Ectodermal cell (in vitro differentiated cells): ENCODE data around the gene AGMO.

ENCODE experiments used
- H3K27ac ChIP-seq: 2 replicates; pipeline ENCODE4 v1.7.0; 2013; ENCODE audit warnings: mild to moderate bottlenecking, low read depth, low read length; ENCODE audit not compliant: insufficient read depth, poor library complexity, severe bottlenecking
- H3K27me3 ChIP-seq: 2 replicates; pipeline ENCODE4 v1.7.0; 2013; ENCODE audit warnings: mild to moderate bottlenecking, low read length; ENCODE audit not compliant: insufficient read depth, control insufficient read depth, poor library complexity, severe bottlenecking
- H3K36me3 ChIP-seq: one replicate; pipeline ENCODE4 v1.7.0; 2013; ENCODE audit warnings: low read length; ENCODE audit not compliant: control insufficient read depth, insufficient read depth
- H3K4me1 ChIP-seq: one replicate; pipeline ENCODE4 v1.7.0; 2013; ENCODE audit warnings: low read length; ENCODE audit not compliant: control insufficient read depth, insufficient read depth
- H3K4me3 ChIP-seq: 2 replicates; pipeline ENCODE4 v1.7.0; 2013; ENCODE audit warnings: low read depth, low read length, control low read depth; ENCODE audit not compliant: insufficient read depth
- H3K9me3 ChIP-seq: 2 replicates; pipeline ENCODE4 v1.7.0; 2013; ENCODE audit warnings: mild to moderate bottlenecking, low read length, moderate library complexity; ENCODE audit not compliant: control insufficient read depth
- WGBS, 2 experiments: methylation state at CpG; one replicate each; pipeline ENCODE4 v1.1.7; 2013; ENCODE audit warnings: missing lambda C conversion rate in 2 of 2; 5-methylcytosine and 5-hydroxymethylcytosine counted together

AGMO gene

GRCh38 chr7:15411019-15411418, 150.8 kb downstream of the AGMO start:
- WGBS, 2 experiments: 88 to 96% methylated on average over 2 of the region's 2 CpGs
- H3K36me3 ChIP-seq: no peaks in the 10 kb centered on the region

GRCh38 chr7:15407910-15408309, 153.9 kb downstream of the AGMO start:
- WGBS, 2 experiments: 88 to 95% methylated on average over 3 of the region's 4 CpGs
- no peaks in the 10 kb centered on the region for H3K36me3 ChIP-seq

More at GRCh38 chr7:15411019-15411418, 150.8 kb downstream of the AGMO start:
- H3K4me1 ChIP-seq: no peaks in the 10 kb centered on the region
- no peak overlapping the region for H3K27ac ChIP-seq
- no peaks in the 10 kb centered on the region for H3K9me3 ChIP-seq
- H3K27me3 ChIP-seq: no peaks in the 10 kb centered on the region
- no peak overlapping the region for H3K4me3 ChIP-seq

DNA sequence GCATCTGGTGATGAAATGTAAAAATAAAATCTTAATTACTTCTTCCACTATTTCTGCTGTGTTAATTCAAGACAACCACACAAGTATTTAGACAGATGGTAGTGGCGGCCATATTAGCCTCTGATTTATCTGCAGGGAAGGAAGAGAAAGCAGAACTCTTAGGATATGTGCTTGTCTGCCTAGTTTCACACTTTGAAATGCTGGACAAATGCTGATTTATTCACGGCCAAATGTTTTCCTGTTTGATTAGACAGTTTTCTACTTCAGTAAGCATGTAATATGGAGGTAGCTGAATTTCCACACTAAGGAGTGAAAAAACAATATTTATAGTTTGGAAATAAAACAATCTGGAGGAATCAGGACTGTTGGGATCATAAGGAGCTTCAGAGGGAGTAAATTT, 158.1 kb downstream of the AGMO start:
- H3K27me3 ChIP-seq: no peaks in the 10 kb centered on the region
- no peaks in the 10 kb centered on the region for H3K36me3 ChIP-seq
- no peak overlapping the region for H3K4me3 ChIP-seq
- 90 to 100% methylated on average over 2 of the region's 2 CpGs for WGBS, 2 experiments
- no peaks in the 10 kb centered on the region for H3K4me1 ChIP-seq
- H3K9me3 ChIP-seq: no peaks in the 10 kb centered on the region
- no peak overlapping the region for H3K27ac ChIP-seq

More at GRCh38 chr7:15407910-15408309, 153.9 kb downstream of the AGMO start:
- Histone ChIP-seq H3K27me3 (no peaks in the 10 kb centered on the region), H3K4me3 (no peak overlapping the region), H3K4me1 (no peaks in the 10 kb centered on the region), H3K9me3 (no peaks in the 10 kb centered on the region), H3K27ac (no peak overlapping the region)

- no peak overlapping the region for H3K27ac ChIP-seq
- H3K4me3 ChIP-seq: no peak overlapping the region
- no peaks in the 10 kb centered on the region for H3K9me3 ChIP-seq
- H3K36me3 ChIP-seq: no peaks in the 10 kb centered on the region
- H3K27me3 ChIP-seq: no peaks in the 10 kb centered on the region
- H3K4me1 ChIP-seq: no peaks in the 10 kb centered on the region
- WGBS, 2 experiments: no CpG with 5 or more reads among the region's 1 CpG
These were observed 158.5 kb downstream of the AGMO start for GRCh38 chr7:15403315-15403714.

DNA sequence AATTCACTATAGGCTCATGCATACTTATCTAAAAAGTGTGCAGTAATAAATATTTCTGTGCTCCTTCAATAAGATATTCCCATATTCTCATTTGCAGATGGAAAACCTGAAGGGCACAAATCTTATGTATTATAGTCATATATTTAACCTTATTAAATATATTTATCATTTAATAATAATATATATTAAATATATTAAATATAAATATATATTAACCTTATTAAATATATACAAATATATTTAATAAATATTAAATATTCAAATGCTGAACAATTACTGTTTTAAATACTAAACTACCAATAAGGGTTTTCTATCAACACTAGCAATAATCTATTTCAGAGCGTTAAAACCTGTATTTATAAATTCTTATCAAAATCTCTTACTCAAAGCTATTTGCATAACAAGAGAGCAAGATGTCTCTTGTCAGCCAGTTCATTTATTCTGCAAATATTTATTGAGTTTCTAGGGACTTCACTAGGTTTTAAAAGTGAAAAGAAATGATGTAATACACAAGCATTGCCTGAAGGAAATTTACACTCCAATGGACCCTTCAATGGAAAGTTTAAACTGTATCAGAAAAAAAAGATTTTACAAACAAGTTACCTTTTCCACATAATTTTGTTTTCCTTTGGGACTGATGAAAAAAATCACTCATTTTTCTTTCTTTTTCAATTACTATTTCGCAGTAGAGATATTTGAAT, 159.2 kb downstream of the AGMO start:
- 89% methylated on average over 1 to 2 of the region's 2 CpGs for WGBS, 2 experiments
- Histone ChIP-seq H3K9me3 (no peaks in the 10 kb centered on the region), H3K27me3 (no peaks in the 10 kb centered on the region), H3K4me1 (no peaks in the 10 kb centered on the region), H3K27ac (no peak overlapping the region), H3K4me3 (no peak overlapping the region), H3K36me3 (no peaks in the 10 kb centered on the region)

DNA sequence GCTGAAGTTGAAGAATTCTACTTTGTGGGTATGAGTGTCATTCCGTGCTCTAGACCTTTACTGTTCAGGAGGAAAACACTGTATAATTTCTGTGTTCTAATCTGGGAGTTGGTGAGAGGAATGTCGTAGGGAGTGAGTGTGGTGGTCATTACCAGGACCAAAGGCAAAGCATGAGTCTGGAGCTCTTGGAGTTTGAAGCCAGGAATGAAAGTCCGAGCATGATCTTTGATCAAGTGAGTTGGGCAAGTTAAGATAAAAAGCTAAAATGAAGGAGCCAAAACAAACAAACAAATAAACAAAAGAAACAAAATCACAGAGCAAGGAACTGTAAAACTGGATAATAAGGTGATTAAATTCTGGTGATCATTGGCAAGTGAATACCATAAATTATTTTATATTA, 161.4 kb downstream of the AGMO start:
- H3K27ac ChIP-seq: no peak overlapping the region
- H3K36me3 ChIP-seq: no peaks in the 10 kb centered on the region
- no peaks in the 10 kb centered on the region for H3K4me1 ChIP-seq
- no peaks in the 10 kb centered on the region for H3K27me3 ChIP-seq
- no peak overlapping the region for H3K4me3 ChIP-seq
- WGBS, 2 experiments: 89 to 96% methylated on average over 2 to 3 of the region's 3 CpGs
- H3K9me3 ChIP-seq: no peaks in the 10 kb centered on the region

GRCh38 chr7:15399441-15399840, 162.4 kb downstream of the AGMO start:
- WGBS, 2 experiments: 94% methylated on average over 2 of the region's 2 CpGs; no CpG with 5 or more reads in 1 of the 2 experiments
- Histone ChIP-seq H3K27ac (no peak overlapping the region), H3K4me3 (no peak overlapping the region), H3K9me3 (no peaks in the 10 kb centered on the region), H3K4me1 (no peaks in the 10 kb centered on the region), H3K36me3 (no peaks in the 10 kb centered on the region), H3K27me3 (no peaks in the 10 kb centered on the region)

DNA sequence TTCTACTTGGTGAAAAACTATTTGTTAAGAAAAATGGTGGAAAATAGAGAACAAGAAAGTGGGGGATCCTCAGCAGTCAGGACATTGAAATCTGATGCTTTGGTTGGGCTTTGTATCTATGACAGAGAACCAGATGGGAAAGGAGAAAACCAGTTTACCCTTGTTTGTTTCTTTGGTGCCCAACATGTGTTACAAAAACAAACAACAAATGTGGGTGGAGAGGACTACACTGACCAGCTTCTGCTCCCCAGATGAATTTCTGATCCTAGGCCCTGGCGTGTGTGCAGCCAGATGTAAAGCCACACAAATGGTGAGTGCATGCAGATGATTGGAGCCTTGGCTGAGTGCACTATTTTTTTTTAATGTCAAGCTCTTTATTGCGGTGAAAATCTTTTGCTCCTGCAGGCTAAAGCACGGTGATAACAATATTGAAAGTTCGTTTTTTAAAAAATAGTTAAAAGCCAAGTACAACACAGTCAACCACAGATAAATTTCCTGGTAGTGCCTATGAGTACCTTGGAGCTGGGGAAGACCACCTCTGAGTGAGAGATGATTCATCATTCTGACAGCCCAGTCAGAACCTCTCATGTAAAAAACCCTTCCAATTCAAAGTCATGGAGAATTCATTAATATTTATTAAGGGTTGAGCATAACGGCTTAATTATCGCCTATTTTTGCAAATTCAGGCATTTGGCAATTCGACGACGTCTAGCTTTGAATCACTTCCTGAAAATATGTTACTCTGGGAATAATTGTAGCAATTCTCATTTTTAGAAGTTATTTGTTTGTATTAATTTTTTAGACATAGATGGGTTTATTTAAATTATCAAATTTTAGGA, 163.7 kb downstream of the AGMO start:
- Histone ChIP-seq H3K36me3 (no peaks in the 10 kb centered on the region), H3K9me3 (no peaks in the 10 kb centered on the region), H3K27ac (no peak overlapping the region), H3K27me3 (no peaks in the 10 kb centered on the region), H3K4me1 (no peaks in the 10 kb centered on the region), H3K4me3 (no peak overlapping the region)
- 90 to 96% methylated on average over 9 of the region's 9 CpGs for WGBS, 2 experiments

DNA sequence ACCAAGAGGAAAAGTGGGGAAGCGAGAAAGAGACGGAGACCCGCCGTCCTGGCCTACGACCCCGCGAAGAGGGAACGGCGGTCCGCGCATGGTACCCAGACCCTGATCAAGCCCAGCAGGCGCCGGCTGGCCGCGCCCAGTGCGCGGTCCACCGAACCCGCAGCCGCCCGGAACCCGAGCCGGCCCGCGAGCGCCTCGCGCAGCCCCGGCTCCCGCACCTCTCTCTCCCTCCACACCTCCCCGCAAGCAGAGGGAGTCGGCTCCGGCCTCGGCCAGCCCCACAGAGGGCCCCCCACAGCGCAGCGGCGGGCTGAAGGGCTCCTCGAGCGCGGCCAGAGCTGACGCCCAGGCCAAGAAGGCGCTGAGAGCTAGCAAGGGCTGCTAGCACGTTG, 164.7 kb downstream of the AGMO start:
- Histone ChIP-seq H3K36me3 (no peaks in the 10 kb centered on the region), H3K4me1 (no peaks in the 10 kb centered on the region), H3K27me3 (no peaks in the 10 kb centered on the region), H3K4me3 (no peak overlapping the region), H3K9me3 (no peaks in the 10 kb centered on the region), H3K27ac (no peak overlapping the region)
- WGBS, 2 experiments: 96% methylated on average over 43 of the region's 43 CpGs
